ENCODE data around the gene PIK3C2B. TPM values are rescaled to one million over a fixed set of nuclear protein-coding genes. Genes with fewer than 3 reads are reported as not detected.
"Not testable (repeated sequence)": the region's sequence is repeated elsewhere in the genome, so short reads cannot be mapped to it uniquely, and the experiment has no call there.

The PIK3C2B gene
- total RNA-seq, 2 experiments from 2014 or later: 23.3 to 25.0 TPM

DNA sequence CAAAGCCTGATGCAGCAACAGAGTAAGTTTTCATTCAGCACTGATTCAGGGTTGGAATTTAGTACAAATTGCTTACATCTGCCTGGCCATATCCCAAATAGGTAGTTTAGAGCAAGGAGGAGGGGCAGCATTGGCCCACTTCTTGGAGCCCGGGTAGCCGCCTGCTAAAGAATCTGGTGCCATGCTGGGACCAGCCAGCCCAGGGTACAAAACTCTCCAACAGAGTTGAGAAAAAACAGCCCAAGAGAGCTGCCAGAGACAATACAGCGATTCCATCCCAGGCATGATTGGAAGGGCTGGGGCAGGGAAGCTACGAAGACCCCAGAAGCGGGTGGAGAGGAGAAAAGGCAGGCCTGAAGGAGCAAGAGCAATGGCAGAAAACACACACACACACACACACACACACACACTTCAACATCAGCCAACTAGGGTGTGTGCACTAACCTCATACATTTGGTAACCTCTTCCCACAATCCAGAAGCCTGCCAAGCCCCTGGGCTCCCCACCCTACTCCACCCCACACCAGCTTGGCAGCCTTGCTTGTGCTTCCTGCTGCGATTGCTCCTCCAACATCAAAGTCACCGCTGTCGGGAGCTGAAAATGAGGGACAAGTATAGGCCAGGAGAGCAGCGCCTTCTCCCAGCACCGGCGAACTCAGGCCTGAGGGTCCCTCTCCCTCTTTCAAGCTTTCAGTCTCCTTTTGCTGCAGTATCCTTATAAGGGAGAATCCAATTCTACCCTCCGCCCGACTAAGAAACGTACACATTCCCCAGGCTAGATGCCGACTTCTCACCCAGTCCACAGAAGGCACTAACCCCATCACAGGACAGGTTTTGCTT lies 1.2 kb downstream of the PIK3C2B start:
- POLR2A ChIA-PET: interaction anchor here (0.6 to 2.0 kb wide), 11 partner anchors 9 to 795 kb away, joined by 3 to 21 read pairs (median 4); partner anchors contain the start of gene MDM4
- CTCF ChIA-PET: interaction anchor here (0.9 to 17.2 kb wide), 10 partner anchors 12 to 96 kb away, joined by 3 to 397 read pairs (median 4); no protein-coding TSS in a partner anchor

DNA sequence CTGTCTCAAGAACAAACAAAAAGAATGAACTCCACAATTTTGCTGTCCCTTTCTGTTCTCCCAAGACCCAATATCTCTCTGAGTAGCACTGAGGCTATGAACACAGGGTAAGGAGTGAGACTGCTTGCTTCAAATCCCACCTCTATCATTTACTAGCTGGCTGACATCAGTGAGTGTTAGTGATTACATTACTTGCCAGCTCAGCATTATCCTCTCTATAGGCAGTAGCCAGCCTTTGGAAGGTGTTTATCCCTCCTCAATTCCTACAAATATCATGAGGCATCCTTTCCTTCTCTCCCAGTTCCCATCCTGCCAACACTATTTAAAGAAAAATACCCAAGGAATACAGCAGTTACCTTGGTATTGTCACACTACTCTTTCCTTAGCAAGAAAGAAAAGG lies 3.0 kb downstream of the PIK3C2B start:
- ChIA-PET CTCF (interaction anchor here (0.6 to 17.2 kb wide), 4 partner anchors 12 to 53 kb away, joined by 3 to 397 read pairs (median 4); no protein-coding TSS in a partner anchor), POLR2A (interaction anchor here (0.5 kb wide), 1 partner anchor 307 kb away, joined by 3 read pairs; no protein-coding TSS in a partner anchor)

DNA sequence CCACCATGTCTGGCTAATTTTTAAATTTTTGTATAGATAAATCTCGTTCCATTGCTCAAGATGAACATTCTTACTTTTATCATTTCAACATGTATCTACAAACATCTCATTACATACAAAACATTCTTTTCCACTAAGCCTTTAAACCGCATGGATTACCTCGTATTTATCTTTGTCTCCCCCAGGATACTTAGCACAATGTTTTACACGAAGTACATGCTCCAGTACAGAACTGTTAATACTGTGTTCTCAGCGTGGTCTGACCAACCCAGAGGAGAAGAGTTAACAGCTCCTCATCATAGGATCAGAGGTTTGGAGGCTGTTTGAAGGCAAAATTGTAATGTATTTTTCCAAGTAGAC lies 7.4 kb downstream of the PIK3C2B start:
- POLR2A ChIA-PET: no interaction called here
- CTCF ChIA-PET: interaction anchor here (1.1 to 2.4 kb wide), 3 partner anchors 9 to 56 kb away, joined by 3 to 7 read pairs (median 4); no protein-coding TSS in a partner anchor

DNA sequence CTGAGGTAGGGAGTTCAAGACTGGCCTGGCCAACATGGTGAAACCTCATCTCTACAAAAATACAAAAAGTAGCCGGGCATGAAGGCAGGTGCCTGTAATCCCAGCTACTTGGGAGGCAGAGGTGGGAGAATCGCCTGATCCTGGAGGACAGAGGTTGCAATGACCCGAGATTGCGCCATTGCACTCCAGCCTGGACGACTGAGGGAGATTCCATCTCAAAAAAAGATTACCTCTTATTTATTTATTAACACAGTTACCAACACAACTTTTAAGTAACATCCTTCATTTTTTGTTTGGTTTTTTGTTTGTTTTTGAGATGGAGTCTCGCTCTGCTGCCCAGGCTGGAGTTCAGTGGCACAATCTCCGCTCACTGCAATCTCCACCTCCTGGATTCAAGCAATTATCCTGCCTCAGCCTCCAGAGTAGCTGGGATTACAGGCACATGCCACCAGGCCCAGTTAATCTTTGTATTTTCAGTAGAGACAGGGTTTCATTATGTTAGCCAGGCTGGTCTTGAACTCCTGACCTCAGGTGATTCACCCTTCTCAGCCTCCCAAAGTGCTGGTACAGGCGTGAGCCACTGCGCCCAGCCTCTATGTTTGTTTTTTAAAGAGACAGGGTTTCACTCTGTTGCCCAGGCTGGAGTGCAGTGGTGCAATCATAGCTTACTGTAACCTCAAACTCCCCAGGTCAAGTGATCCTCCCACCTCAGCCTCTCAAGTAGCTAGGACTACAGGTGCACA lies 7.9 kb downstream of the PIK3C2B start:
- CTCF ChIA-PET: interaction anchor here (0.7 to 2.4 kb wide), 6 partner anchors 8 to 340 kb away, joined by 3 to 7 read pairs (median 3); no protein-coding TSS in a partner anchor
- POLR2A ChIA-PET: not testable (repeated sequence)

DNA sequence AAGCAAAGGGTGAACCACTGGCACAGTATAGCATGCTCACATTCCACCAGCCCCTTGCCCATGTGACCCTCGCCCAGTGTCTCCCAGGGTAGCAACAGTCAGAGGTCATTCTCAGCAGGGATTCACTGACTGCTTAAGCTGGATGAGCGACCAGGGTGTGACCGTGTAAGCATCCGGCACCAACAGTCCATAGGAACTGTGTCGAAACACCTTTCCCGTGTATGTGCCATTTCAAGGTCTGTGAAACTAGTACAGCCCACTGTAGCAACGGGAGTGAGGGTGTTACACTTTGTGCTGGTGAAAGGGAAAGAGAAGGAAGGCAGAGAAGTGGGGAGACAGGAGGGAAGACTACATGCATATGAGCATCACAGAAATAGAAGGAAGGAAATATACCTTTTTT lies 10.8 kb downstream of the PIK3C2B start:
- POLR2A ChIA-PET: no interaction called here
- CTCF ChIA-PET: interaction anchor here (0.8 to 1.1 kb wide), 2 partner anchors 16 to 23 kb away, joined by 3 read pairs; no protein-coding TSS in a partner anchor

DNA sequence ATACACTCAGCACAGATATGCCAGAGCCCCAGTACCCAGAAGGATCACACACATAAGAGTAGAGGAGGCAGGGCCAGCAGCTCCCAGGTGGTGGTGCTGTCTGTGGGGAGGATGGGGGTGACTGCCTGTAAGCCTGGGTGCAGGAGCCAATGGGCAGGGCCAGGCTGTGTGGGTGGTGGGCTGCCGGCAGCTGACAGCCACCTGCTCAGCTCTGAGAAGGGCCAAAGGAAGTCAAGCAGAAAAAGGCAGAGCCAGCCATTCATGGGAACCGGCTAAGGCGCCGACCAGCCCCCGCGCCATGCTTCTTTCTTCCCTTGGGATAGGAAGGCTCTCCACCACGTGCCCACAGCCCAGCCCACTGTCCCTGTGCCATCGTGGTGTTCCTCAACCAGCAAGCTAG lies 14.1 kb downstream of the PIK3C2B start:
- ChIA-PET POLR2A (no interaction called here), CTCF (interaction anchor here (0.6 to 2.5 kb wide), 3 partner anchors 12 to 48 kb away, joined by 3 to 6 read pairs (median 5); no protein-coding TSS in a partner anchor)

DNA sequence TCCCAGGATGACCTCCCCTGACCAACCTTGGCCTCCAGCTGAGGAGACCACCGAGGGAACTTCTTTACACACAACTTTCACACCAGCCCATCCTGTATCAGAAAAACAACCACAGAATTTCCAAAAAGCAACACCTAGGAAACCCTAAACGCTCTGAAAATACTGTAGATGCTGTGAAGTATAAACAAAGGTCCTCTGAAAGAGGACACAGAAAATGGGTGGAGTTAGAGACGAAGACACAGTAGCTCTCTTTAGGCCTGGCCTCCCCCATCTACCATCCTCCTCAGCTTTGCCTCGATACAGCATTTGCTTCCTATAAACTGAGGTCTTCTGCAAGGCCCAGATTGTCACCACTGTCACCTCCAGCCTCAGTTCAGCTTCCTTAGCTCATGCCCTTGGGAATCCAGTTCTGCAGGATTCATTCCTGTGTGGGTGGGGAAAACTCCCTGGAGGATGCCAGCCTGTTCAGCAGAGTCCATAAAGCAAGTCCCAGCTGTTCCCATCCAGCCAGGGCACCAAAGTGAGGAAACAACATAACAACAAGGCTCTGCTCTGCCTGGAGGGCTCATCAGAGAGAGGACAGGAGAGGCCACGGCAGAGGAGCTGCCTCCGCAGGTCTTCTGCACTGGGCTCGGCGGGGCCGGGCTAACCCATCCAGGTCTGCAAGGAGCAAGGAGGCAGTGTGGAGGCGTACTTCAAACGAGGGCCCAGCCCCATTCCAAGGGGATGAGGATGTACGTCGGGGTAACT lies 15.0 kb downstream of the PIK3C2B start:
- POLR2A ChIA-PET: no interaction called here
- CTCF ChIA-PET: interaction anchor here (1.0 to 2.5 kb wide), 4 partner anchors 8 to 27 kb away, joined by 3 to 6 read pairs (median 4); no protein-coding TSS in a partner anchor

DNA sequence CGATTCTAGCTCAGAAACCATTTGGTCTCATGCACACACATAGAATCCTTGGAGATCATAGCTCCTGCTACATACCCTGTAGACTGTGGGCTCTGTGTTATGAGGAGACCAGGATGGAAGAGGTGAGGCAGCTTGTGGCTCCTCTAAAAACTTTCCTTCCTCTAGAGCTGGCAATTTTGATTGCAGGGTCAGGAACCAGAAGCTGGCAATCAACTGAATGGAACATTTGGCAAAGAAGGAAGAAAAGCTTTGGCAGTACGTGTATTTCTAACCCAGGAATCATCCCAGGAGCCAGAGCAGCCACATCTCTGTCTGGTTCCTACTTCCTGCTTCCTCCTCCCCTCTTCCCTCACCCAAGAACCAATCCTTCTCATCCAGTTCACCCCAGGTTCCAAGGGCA lies 15.7 kb downstream of the PIK3C2B start:
- CTCF ChIA-PET: interaction anchor here (0.6 to 2.5 kb wide), 5 partner anchors 9 to 129 kb away, joined by 3 to 6 read pairs (median 4); no protein-coding TSS in a partner anchor
- POLR2A ChIA-PET: no interaction called here

DNA sequence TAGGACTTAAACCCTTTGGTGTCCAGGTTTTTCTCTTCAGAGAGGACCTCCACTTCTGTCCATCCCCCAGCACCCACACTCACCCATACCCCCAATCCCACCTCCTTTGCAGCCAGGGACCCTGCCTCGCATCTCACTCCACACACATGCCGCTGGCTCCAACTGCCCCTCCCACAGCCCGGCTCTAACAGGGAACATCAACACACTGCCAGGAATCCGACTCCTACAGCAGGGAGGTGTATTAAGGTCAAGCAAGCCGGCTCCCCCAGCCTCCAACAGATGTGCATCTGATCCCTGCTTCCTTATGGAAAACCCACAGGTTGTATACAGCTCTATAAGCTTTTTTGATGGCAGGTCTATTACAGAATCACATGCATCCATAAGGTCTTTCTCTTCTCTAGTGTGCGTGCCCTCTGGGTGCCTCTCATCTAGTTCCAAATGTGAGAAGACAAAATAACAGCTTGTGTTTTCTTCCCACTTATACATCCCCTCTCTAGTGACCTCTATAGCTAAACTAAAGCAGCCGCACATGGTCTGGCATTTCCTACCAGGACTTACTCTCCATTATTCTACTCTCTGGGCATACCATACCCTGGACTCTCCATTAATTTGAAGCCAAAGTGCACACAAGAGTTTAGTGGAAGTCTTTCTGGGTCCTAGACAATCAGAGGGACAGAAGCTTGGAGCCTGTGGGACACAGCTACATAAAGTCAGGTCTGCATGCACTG lies 16.3 kb downstream of the PIK3C2B start:
- POLR2A ChIA-PET: no interaction called here
- CTCF ChIA-PET: interaction anchor here (0.6 to 2.5 kb wide), 6 partner anchors 9 to 129 kb away, joined by 3 to 6 read pairs (median 4); partner anchors contain the start of gene MDM4

DNA sequence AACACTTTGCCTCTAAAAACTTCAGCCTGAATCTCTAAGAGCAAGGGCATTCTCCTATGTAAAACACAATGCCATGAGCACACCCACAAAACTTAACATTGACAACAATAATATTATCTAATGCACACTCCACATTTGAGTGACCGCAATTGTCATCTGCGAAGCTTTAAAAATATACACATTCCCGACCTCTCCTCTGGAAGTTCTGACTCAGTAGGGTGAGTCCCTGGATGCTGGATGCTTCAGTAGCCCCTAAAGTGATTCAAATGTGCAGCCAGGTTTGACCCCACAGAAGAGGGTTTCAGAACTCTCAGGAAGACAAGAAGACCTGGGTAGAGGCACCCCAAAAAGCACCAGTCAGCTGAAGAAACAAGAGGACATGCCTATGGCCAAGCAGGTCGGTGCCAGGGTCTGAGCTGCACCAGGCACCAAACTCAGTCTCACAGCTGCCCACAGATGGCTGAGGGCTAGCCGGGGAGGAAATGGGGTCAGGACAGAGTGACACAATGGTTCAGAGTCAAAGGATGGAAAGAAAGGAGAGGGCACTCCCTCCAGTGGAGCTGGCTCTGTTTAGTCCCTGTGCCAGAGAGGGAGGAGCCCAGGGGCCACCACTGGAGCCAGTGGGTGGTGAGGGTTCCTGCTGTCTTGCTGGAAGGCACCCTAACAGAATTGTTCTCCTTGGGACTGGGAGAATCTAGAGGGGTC lies 17.4 kb downstream of the PIK3C2B start:
- POLR2A ChIA-PET: no interaction called here
- CTCF ChIA-PET: no interaction called here

DNA sequence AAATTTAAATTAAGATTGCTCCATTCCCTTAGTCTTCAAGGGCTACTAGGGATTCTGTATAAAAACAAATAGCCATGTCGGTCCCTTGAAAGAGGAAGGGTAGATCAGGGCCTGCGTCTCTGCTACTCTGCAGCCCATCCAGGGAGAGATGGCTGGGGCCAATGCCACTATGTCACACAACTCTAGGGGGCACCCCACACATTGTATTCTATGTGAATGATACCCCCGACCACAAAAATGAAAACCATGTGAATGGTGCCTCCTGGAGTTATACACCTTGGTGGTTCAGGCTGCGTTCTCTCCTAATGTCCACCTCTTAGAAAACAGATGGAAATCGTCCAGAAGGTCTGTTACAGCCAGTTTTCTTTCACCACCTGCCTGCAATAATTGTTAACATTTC lies 18.0 kb downstream of the PIK3C2B start:
- ChIA-PET CTCF (no interaction called here), POLR2A (no interaction called here)

DNA sequence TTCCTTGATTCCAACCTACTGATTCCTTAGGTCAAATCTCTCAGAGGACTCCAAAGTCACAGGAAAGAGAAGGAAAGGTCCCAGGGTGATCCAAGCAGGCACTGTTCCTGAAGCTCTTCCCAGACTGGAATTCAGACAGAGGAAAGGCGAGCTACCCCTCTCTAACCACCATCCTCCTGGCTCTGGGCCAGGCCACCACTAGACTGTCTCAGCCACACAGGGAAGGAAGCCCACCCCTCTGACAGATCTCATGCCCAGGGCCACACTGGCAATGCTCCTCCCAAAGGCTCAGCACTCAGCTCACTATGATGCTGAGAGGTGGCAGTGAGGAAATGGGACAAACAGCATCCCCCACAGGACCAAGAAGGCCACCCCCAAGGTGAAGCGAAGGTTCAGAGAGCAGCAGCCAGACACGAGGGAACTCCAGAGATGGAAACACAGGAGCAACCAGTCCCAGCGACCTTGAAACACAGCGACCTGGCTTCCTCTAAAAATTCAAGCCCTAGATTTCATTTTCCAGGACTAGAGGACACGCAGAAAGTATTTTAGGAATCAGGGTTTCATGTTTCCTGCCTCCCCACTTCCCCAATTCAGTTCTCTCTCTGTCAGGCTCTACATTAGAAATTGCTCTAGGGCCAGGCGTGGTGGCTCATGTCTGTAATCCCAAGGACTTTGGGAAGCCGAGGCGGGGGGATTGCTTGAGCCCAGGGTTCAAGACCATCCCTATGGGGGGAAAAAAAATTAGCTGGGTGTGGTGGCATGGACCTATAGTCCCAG lies 18.8 kb downstream of the PIK3C2B start:
- CTCF ChIA-PET: interaction anchor here (1.0 to 2.2 kb wide), 2 partner anchors 27 to 32 kb away, joined by 3 to 6 read pairs; no protein-coding TSS in a partner anchor
- POLR2A ChIA-PET: interaction anchor here (0.6 kb wide), 1 partner anchor 18 kb away, joined by 4 read pairs; the partner anchor contains the start of gene PIK3C2B

DNA sequence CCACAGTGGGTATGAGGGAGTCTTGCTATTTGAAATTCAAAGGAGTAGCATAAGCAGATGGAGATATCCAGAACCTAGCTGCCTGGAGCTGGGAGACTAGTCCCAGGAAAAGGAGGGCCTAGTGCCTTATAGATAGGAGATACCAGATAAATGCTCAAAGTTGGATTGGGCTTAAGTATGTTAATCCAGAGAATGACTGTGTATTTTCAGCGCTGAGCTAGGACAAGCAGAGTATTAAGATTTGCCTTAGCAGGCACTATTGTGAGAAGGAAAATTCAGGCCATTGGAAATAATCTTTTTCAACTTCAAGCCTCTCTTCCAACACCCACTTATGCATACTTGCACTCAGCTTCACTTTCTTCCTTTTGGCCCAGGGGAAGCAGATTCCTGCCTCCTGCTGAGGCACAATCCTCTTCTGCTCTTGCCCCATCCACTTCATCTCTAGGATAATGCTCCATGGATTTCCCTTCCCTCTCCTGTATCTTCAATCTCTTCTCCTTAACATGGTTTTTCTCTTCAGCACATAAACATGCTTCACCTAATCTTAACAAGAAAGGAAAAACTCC lies 21.1 kb downstream of the PIK3C2B start:
- CTCF ChIA-PET: interaction anchor here (0.6 to 2.2 kb wide), 5 partner anchors 27 to 289 kb away, joined by 3 to 6 read pairs (median 3); no protein-coding TSS in a partner anchor
- POLR2A ChIA-PET: no interaction called here

DNA sequence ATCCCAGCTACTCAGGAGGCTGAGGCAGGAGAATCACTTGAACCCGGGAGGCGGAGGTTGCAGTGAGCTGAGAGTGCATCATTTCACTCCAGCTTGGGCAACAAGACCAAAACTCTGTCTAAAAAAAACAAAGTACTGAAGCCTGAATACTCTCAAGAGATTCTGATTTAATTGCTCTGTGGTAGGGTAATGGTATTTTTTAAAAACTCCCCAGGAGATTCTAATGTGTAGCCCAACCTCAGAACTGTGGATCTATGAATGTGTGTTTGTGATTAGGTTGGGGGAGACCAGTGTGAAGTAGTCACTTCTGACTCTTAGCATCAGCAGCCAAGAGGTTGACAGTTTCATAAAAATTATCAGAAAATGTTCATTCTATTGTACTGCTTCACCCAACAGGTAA lies 21.9 kb downstream of the PIK3C2B start:
- ChIA-PET CTCF (interaction anchor here (1.3 kb wide), 1 partner anchor 27 kb away, joined by 3 read pairs; no protein-coding TSS in a partner anchor), POLR2A (no interaction called here)

DNA sequence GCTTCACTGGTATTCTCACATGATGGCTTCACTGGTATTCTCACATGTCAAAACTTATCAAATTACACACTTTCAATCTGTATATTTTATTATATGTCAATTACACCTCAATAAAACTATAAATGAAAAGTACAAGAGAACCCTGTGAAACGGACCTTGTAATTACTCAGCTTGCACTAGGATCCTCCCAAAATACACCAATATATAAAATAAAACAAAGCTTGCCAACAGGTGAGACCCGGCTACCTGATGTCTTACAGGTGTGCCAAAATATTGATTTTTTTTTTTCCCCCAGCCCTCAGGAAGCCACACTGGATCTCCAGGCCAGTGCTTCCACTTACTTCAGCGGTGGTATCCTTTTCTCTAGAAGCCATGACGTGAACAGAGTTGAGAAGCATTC lies 22.9 kb downstream of the PIK3C2B start:
- ChIA-PET POLR2A (no interaction called here), CTCF (no interaction called here)

DNA sequence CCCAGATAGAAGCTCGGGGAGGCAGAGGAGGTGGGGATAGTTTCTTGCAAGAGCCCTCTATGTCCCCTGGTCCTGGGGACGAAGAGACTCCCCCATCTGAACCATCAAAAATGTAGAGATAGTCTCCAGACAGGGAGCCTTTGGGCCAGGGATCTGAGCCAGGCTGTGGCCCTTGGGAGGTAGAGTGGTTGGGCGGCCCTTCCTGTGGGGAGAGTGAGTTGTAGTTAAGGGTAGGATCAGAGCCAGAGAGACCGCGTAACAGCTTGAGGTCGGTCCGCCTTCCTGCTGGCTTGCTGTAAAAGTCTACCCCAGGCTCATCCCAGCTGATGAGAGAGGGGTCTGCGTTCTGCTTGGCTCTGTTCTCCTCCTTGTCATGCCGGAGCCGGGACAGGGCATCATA lies 25.3 kb downstream of the PIK3C2B start:
- CTCF ChIA-PET: no interaction called here
- POLR2A ChIA-PET: no interaction called here

DNA sequence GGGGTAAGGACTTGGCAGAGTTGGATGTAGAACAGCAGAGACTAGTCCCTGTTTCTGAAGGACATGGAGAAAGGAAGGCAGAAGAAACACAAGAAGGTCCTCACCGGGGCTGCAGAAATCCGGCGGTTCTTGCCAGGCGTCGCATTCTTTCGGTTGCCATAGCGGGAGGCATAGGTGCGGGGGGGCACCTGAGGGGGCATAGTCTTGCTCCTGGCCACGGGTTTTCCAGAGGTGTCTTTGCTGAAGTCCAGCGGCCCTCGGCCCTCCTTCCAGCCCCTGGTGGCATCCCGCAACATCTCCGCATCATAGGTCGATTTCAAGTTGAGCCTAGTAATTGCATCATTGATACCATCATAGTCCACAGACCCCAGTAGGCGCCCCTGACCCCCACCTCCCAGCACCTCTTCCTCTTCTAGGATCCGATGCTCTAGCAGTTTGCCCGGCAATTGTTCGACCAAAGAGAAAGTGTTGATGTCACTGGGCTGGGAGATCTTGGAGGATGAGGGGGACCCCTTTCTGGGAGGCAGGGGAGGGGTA lies 25.8 kb downstream of the PIK3C2B start:
- CTCF ChIA-PET: no interaction called here
- POLR2A ChIA-PET: no interaction called here
